ENCODE results near the gene TRMT61B.

GRCh38 chr2:28838971-28839370 lies 31.1 kb downstream of the TRMT61B start:
- TF ChIP-seq POLR2A (IDR thresholded peaks at IDR 0.05), result no peak
- no peak for TF ChIP-seq CTCF (IDR thresholded peaks at IDR 0.05)
- TF ChIP-seq EP300 (IDR thresholded peaks at IDR 0.05), result no peak
- TF ChIP-seq POLR2AphosphoS5 (IDR thresholded peaks at IDR 0.05), result no peak
